ENCODE results near the gene TSPY1.
"Not testable (repeated sequence)": the region's sequence is repeated elsewhere in the genome, so short reads cannot be mapped to it uniquely, and the experiment has no call there.

TSPY1 gene, protein sequence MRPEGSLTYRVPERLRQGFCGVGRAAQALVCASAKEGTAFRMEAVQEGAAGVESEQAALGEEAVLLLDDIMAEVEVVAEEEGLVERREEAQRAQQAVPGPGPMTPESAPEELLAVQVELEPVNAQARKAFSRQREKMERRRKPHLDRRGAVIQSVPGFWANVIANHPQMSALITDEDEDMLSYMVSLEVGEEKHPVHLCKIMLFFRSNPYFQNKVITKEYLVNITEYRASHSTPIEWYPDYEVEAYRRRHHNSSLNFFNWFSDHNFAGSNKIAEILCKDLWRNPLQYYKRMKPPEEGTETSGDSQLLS

DNA sequence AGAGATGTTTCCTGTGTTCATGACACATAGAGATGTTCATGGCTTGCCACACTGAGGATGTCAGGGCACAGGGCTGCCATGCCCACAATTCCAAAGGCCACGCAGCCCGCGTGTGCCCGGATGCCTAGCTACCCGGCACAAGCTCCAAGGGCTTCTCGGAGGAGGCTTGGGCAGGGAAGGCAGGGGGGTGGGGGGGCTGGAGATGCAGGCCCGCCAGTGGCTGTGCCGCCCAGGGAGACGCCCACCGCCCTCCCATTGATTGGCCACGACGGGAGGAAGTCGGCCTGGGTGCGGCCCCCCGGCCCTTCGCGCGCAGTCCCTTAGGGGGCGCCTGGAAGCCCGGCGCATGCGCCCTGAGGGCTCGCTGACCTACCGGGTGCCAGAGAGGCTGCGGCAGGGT is at the start of gene TSPY1:
Gene TSPY1 (plus strand): TSS at position 301 of the 400 bp plus-strand sequence. CDS start 46 bp downstream, at position 347.
- DNase-seq (ENCODE audit: low read depth, low spot score), result not testable (repeated sequence)

GRCh38 chrY:9486967-9487366 is 20.2 kb downstream of the TSPY1 start, which contains the start of gene TSPY9:
Gene TSPY9, plus strand, starts transcription at chrY:9487267. Its CDS starts 46 bp downstream, at chrY:9487313.
- not testable (repeated sequence) for DNase-seq (ENCODE audit: low read depth, low spot score)

GRCh38 chrY:9504396-9504795 is 37.6 kb downstream of the TSPY1 start:
- not testable (repeated sequence) for DNase-seq (ENCODE audit: low read depth, low spot score)

GRCh38 chrY:9516287-9516686 is 49.5 kb downstream of the TSPY1 start:
- DNase-seq (ENCODE audit: low read depth, low spot score), result not testable (repeated sequence)

Measured in activated naive CD8-positive, alpha-beta T cell treated with anti-CD3 and anti-CD28 coated beads, Interleukin-2, amount 50 U/mL, for 16 hours (primary cell).